A549 (cell line): Measurements from ENCODE around the gene L3MBTL4. TPM values are rescaled to one million over a fixed set of nuclear protein-coding genes. Genes with fewer than 3 reads are reported as not detected.
A peak's percentile ranks its signal among the peaks of the same experiment; 100 is the strongest.
"Not testable (repeated sequence)": the region's sequence is repeated elsewhere in the genome, so short reads cannot be mapped to it uniquely, and the experiment has no call there.

Experiments
- ATAC-seq, 2 experiments: fragments of 200-7000 bp in 1 of 2; fragments of >200 bp in 1 of 2; cut with Nextera tagmentation in 1 of 2; cut with Tn5 transposase in 1 of 2; 3 replicates each; pipeline versions ENCODE4 v1.8.0 to v1.9.1; 2018 to 2020; ENCODE audit warnings: mild to moderate bottlenecking in 1 of 2, moderate library complexity in 1 of 2
- CTCF ChIA-PET: fragments of 300-600 bp; sonication (Branson Sonifier 250); formaldehyde crosslinking; extraction: SDS; loops from one replicate; lab custom pipeline; 2021; ENCODE audit warnings: antibody characterized with exemption, inconsistent platforms; lab: Yijun Ruan, JAX
- POLR2A ChIA-PET: fragments of 350-600 bp; formaldehyde crosslinking; extraction: SDS; loops from one replicate; lab custom pipeline; 2021; ENCODE audit warnings: antibody characterized with exemption, inconsistent platforms; lab: Yijun Ruan, JAX
- DNase-seq, 2 experiments: peaks; one replicate each; pipeline versions ENCODE4 v3.0.0 to v3.0.0-alpha.2; 2011 to 2016; ENCODE audit warnings: low read depth in 1 of 2, low spot score in 1 of 2
- FAIRE-seq: peaks from 2 replicates; lab custom pipeline; 2011; peaks lifted over from hg19 to GRCh38; lab: Jason Lieb, UNC
- H3K27ac ChIP-seq, 2 experiments: fragments of >200 bp; sonication (Bioruptor Twin); formaldehyde crosslinking; 3 replicates each; pipeline ENCODE4 v1.5.1; 2016 to 2017
- H3K4me1 ChIP-seq: fragments of >200 bp; sonication (Bioruptor Twin); formaldehyde crosslinking; 3 replicates; pipeline ENCODE4 v1.6.1; 2016
- H3K4me2 ChIP-seq: fragments of >200 bp; sonication (Bioruptor Twin); formaldehyde crosslinking; 3 replicates; pipeline ENCODE4 v1.6.1; 2016
- H3K4me3 ChIP-seq: fragments of >200 bp; sonication (Bioruptor Twin); formaldehyde crosslinking; 3 replicates; pipeline ENCODE4 v1.5.1; 2016
- H3K9me3 ChIP-seq: fragments of >200 bp; sonication (Bioruptor Twin); formaldehyde crosslinking; 3 replicates; pipeline ENCODE4 v1.6.1; 2016
- BHLHE40 ChIP-seq: IDR thresholded peaks from 2 replicates; pipeline ENCODE4 v1.6.1; 2012; ENCODE audit warnings: low read depth, low read length, inconsistent platforms
- EP300 ChIP-seq, 2 experiments: fragments of >200 bp; sonication (Bioruptor Twin); formaldehyde crosslinking; IDR thresholded peaks; 2 replicates in 1 of 2; 3 replicates in 1 of 2; pipeline ENCODE4 v1.6.1; 2016 to 2017
- HEYL ChIP-seq: fragments of 250-450 bp; sonication (Bioruptor Pico); IDR thresholded peaks from 2 replicates; pipeline ENCODE4 v1.8.0; 2021; ENCODE audit warnings: mild to moderate bottlenecking, moderate library complexity
- JUN ChIP-seq, 2 experiments: fragments of >200 bp; sonication (Bioruptor Twin); formaldehyde crosslinking; IDR thresholded peaks; 2 replicates in 1 of 2; 3 replicates in 1 of 2; pipeline ENCODE4 v1.6.1; 2016 to 2017
- MAFK ChIP-seq: fragments of 450-650 bp; IDR thresholded peaks from 2 replicates; pipeline ENCODE4 v1.6.1; 2014; ENCODE audit not compliant: partially characterized antibody
- NR3C1 ChIP-seq: fragments of >200 bp; sonication (Bioruptor Twin); formaldehyde crosslinking; IDR thresholded peaks from 3 replicates; pipeline ENCODE4 v1.6.1; 2017
- PHF8 ChIP-seq: fragments of 200-600 bp; sonication (generic); IDR thresholded peaks from 2 replicates; pipeline ENCODE4 v1.6.1; 2016; ENCODE audit warnings: low read depth, mild to moderate bottlenecking, antibody characterized with exemption, moderate library complexity, borderline replicate concordance
- RARB ChIP-seq: fragments of 250-450 bp; sonication (Bioruptor Pico); IDR thresholded peaks from 2 replicates; pipeline ENCODE4 v1.8.0; 2021; ENCODE audit warnings: mild to moderate bottlenecking, moderate library complexity
- RCOR1 ChIP-seq: fragments of 150-350 bp; IDR thresholded peaks from 2 replicates; pipeline ENCODE4 v1.6.1; 2014; ENCODE audit warnings: antibody characterized with exemption, low read length, low read depth
- REST ChIP-seq: fragments of 200-600 bp; sonication (generic); IDR thresholded peaks from 2 replicates; pipeline ENCODE4 v1.6.1; 2016; ENCODE audit warnings: antibody characterized with exemption, mild to moderate bottlenecking, moderate library complexity
- SREBF2 ChIP-seq: fragments of 450-650 bp; IDR thresholded peaks from 2 replicates; pipeline ENCODE4 v1.6.1; 2014; ENCODE audit warnings: mild to moderate bottlenecking, moderate library complexity
- ZFP36 ChIP-seq: fragments of 450-650 bp; IDR thresholded peaks from 2 replicates; pipeline ENCODE4 v1.6.1; 2014; ENCODE audit warnings: borderline replicate concordance; ENCODE audit not compliant: partially characterized antibody
- WGBS: methylation state at CpG from one replicate; pipeline ENCODE4 v1.1.6; 2017; ENCODE audit errors: missing lambda C conversion rate; 5-methylcytosine and 5-hydroxymethylcytosine counted together
- polyA plus RNA-seq, 4 experiments: library from polyadenylated mRNA; depleted of rRNA in 3 of 4; stranded (reverse); fragments of >200 nt; fragmentation: RNase III in 1 of 4; extraction: RNeasy Plus Mini Kit Qiagen cat#74134 plus additional on column Dnase treatment in 1 of 4; gene quantifications; 2 replicates in 3 of 4; 3 replicates in 1 of 4; pipeline ENCODE4 v1.2.3, GENCODE V29; 2011 to 2017
- TF ChIP-seq, protein P1 (sequence below): IDR thresholded peaks from 2 replicates; pipeline ENCODE4 v1.6.1; 2012; ENCODE audit warnings: low read depth, borderline replicate concordance
- TF ChIP-seq, protein P2 (sequence below): fragments of 250-450 bp; sonication (Bioruptor Pico); IDR thresholded peaks from 2 replicates; pipeline ENCODE4 v1.5.0; 2021; ENCODE audit warnings: mild to moderate bottlenecking, moderate library complexity, borderline replicate concordance
- TF ChIP-seq, protein P3 (sequence below): IDR thresholded peaks from 2 replicates; pipeline ENCODE4 v1.6.1; 2012
- TF ChIP-seq, protein P4 (sequence below): fragments of 450-650 bp; IDR thresholded peaks from 2 replicates; pipeline ENCODE4 v1.6.1; 2014; ENCODE audit warnings: antibody characterized with exemption

Gene L3MBTL4
- polyA plus RNA-seq, 2 of the 4 experiments (the other 2 are of a cell fraction) = 0.03 to 0.06 TPM

- ATAC-seq (no peak), FAIRE-seq (no peak), DNase-seq (no peak)
- Histone ChIP-seq H3K4me1 (no peaks in the 10 kb centered on the region), H3K4me2 (no peak overlapping the region), H3K27ac (no peak overlapping the region), H3K4me3 (no peak overlapping the region), H3K9me3 (no peaks in the 10 kb centered on the region)
- WGBS = 51% methylated on average over 3 of the region's 3 CpGs
- TF ChIP-seq, protein P1, sequence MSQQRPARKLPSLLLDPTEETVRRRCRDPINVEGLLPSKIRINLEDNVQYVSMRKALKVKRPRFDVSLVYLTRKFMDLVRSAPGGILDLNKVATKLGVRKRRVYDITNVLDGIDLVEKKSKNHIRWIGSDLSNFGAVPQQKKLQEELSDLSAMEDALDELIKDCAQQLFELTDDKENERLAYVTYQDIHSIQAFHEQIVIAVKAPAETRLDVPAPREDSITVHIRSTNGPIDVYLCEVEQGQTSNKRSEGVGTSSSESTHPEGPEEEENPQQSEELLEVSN = no peak
- TF ChIP-seq, protein P2, sequence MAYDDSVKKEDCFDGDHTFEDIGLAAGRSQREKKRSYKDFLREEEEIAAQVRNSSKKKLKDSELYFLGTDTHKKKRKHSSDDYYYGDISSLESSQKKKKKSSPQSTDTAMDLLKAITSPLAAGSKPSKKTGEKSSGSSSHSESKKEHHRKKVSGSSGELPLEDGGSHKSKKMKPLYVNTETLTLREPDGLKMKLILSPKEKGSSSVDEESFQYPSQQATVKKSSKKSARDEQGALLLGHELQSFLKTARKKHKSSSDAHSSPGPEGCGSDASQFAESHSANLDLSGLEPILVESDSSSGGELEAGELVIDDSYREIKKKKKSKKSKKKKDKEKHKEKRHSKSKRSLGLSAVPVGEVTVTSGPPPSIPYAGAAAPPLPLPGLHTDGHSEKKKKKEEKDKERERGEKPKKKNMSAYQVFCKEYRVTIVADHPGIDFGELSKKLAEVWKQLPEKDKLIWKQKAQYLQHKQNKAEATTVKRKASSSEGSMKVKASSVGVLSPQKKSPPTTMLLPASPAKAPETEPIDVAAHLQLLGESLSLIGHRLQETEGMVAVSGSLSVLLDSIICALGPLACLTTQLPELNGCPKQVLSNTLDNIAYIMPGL (CRISPR knock-in tag) = no peak
- TF ChIP-seq JUN (IDR thresholded peaks at IDR 0.05) = no peak
- TF ChIP-seq, protein P3, sequence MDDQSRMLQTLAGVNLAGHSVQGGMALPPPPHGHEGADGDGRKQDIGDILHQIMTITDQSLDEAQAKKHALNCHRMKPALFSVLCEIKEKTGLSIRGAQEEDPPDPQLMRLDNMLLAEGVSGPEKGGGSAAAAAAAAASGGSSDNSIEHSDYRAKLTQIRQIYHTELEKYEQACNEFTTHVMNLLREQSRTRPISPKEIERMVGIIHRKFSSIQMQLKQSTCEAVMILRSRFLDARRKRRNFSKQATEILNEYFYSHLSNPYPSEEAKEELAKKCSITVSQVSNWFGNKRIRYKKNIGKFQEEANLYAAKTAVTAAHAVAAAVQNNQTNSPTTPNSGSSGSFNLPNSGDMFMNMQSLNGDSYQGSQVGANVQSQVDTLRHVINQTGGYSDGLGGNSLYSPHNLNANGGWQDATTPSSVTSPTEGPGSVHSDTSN = no peak
- no peak for TF ChIP-seq EP300 (IDR thresholded peaks at IDR 0.05)
- no peak for TF ChIP-seq BHLHE40
- TF ChIP-seq RARB = no peak
- no peak for TF ChIP-seq REST
- TF ChIP-seq PHF8 = no peak
- no peak for TF ChIP-seq SREBF2
- no peak for TF ChIP-seq RCOR1
- TF ChIP-seq NR3C1 = no peak
- TF ChIP-seq, protein P4, sequence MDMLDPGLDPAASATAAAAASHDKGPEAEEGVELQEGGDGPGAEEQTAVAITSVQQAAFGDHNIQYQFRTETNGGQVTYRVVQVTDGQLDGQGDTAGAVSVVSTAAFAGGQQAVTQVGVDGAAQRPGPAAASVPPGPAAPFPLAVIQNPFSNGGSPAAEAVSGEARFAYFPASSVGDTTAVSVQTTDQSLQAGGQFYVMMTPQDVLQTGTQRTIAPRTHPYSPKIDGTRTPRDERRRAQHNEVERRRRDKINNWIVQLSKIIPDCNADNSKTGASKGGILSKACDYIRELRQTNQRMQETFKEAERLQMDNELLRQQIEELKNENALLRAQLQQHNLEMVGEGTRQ = no peak
- TF ChIP-seq MAFK = no peak
- TF ChIP-seq HEYL (CRISPR knock-in tag) = no peak
- ChIA-PET POLR2A (no interaction called here), CTCF (no interaction called here)
Observed at GRCh38 chr18:6139007-6139406, 275.7 kb downstream of the L3MBTL4 start.

- 0% methylated on average over 1 of the region's 1 CpG for WGBS
Observed at GRCh38 chr18:6135901-6136300, 278.8 kb downstream of the L3MBTL4 start.

DNA sequence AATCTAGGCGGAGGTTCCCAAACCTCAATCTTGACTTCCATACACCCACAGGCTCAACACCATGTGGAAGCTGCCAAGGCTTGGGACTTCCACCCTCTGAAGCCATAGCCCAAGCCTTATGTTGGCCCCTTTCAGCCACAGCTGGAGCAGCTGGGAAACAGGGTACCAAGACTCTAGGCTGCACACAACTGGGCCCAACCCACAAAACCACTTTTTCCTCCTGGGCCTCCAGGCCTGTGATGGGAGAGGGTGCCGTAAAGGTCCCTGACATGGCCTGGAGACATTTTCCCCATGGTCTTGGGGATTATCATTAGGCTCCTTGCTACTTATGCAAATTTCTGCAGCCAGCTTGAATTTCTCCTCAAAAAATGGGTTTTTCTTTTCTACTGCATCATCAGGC is 279.7 kb downstream of the L3MBTL4 start:
- CTCF ChIA-PET, H3K4me3 ChIP-seq, ATAC-seq, H3K4me2 ChIP-seq, H3K4me1 ChIP-seq, H3K9me3 ChIP-seq, DNase-seq, H3K27ac ChIP-seq, FAIRE-seq, POLR2A ChIA-PET: not testable (repeated sequence)
- 62% methylated on average over 2 of the region's 2 CpGs for WGBS
- TF ChIP-seq ZFP36 = peak; percentile 20

More at GRCh38 chr18:6135901-6136300, 278.8 kb downstream of the L3MBTL4 start:
- H3K9me3 ChIP-seq, H3K27ac ChIP-seq, CTCF ChIA-PET, H3K4me3 ChIP-seq, FAIRE-seq, H3K4me1 ChIP-seq, DNase-seq, POLR2A ChIA-PET, H3K4me2 ChIP-seq, ATAC-seq: not testable (repeated sequence)
